Activated naive CD8-positive, alpha-beta T cell treated with anti-CD3 and anti-CD28 coated beads for 36 hours (primary cell): ENCODE measurements around the gene EIF4G3. TPM values are rescaled to one million over a fixed set of nuclear protein-coding genes. Genes with fewer than 3 reads are reported as not detected.

ENCODE experiments used
- DNase-seq: peaks from one replicate; pipeline ENCODE4 v3.0.0; 2021
- H3K27ac Mint-ChIP-seq: one replicate; pipeline ENCODE4 v1.8.0; 2022; ENCODE audit warnings: mild to moderate bottlenecking, moderate library complexity, mixed read lengths
- H3K27me3 Mint-ChIP-seq: one replicate; pipeline ENCODE4 v1.8.0; 2022; ENCODE audit warnings: mild to moderate bottlenecking, mixed read lengths
- H3K36me3 Mint-ChIP-seq: one replicate; pipeline ENCODE4 v1.8.0; 2021; ENCODE audit warnings: mild to moderate bottlenecking, mixed read lengths
- H3K4me1 Mint-ChIP-seq: one replicate; pipeline ENCODE4 v1.8.0; 2021; ENCODE audit warnings: mixed read lengths
- H3K4me3 Mint-ChIP-seq: one replicate; pipeline ENCODE4 v1.8.0; 2022; ENCODE audit warnings: mild to moderate bottlenecking, moderate library complexity, mixed read lengths
- H3K9me3 Mint-ChIP-seq: one replicate; pipeline ENCODE4 v1.8.0; 2022; ENCODE audit warnings: mixed read lengths
- total RNA-seq, 2 experiments: library from RNA; stranded (reverse); gene quantifications; one replicate each; pipeline ENCODE4 v1.2.3, GENCODE V29; 2021

The EIF4G3 gene
- total RNA-seq, 2 experiments from 2014 or later: 51.1 to 55.9 TPM

DNA sequence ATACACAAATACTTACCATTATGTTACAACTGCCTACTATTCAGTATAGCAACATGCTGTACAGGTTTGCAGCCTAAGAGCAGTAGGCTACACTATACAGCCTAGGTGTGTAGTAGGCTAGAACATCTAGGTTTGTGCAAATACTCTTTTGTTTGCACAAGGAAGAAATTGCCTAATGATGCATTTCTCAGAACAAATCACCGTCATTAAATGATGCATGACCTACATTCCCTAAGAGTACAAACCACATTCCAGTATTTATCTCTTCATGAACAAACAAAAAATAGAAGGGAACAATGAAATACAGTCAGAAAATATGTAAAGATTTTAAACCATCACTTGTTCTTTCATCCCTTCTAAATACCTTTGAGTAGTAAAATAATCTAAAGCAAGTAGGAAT is 279.9 kb downstream of the EIF4G3 start:
- no peak for DNase-seq
- Mint-ChIP-seq H3K27ac (no peak overlapping the region), H3K4me1 (no peaks in the 10 kb centered on the region), H3K27me3 (no peaks in the 10 kb centered on the region), H3K36me3 (peaks cover 14% of the 10 kb centered on the region), H3K9me3 (no peaks in the 10 kb centered on the region), H3K4me3 (no peak overlapping the region)

DNA sequence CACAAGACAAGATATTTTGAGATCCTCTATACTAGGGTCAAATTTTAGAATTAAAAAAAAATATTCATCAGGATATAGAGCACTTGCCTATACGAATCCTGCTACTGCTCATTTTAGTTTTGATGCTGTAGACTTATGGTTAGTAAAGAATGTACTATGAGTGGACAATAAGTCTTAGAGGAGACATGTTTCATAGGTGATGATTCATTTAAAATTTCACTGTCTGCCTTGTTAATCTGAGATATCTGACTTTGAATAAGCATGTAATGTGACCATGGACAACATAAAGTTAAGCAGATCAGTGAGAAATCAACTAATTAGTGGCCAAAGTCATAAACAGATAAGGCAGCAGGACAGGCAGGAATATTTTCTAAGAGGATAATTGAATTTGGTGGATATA is 282.8 kb downstream of the EIF4G3 start:
- Mint-ChIP-seq H3K4me3 (no peak overlapping the region), H3K4me1 (no peaks in the 10 kb centered on the region), H3K9me3 (no peaks in the 10 kb centered on the region), H3K27ac (no peak overlapping the region), H3K36me3 (peaks cover 7% of the 10 kb centered on the region), H3K27me3 (no peaks in the 10 kb centered on the region)
- DNase-seq: no peak

DNA sequence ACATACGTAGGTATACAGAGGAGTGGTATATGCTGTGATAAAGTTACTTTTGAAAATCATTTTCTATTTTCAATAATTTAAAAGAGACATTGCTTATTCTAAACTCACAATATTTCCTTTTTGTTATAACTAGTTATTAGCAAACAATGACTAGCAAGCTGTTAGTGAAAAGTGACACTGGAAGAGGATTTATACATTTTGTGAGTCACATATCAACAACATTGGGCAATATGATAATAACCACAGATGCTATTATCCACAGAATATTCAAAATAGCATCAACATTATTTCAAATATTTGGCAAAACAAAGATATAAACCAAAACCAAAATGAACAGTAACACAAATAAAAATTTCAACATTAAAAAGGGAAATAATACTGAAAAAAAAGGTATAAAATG is 285.6 kb downstream of the EIF4G3 start:
- DNase-seq: no peak
- Mint-ChIP-seq H3K27me3 (no peaks in the 10 kb centered on the region), H3K9me3 (no peaks in the 10 kb centered on the region), H3K4me1 (no peaks in the 10 kb centered on the region), H3K4me3 (no peak overlapping the region), H3K36me3 (peaks cover 7% of the 10 kb centered on the region), H3K27ac (no peak overlapping the region)

DNA sequence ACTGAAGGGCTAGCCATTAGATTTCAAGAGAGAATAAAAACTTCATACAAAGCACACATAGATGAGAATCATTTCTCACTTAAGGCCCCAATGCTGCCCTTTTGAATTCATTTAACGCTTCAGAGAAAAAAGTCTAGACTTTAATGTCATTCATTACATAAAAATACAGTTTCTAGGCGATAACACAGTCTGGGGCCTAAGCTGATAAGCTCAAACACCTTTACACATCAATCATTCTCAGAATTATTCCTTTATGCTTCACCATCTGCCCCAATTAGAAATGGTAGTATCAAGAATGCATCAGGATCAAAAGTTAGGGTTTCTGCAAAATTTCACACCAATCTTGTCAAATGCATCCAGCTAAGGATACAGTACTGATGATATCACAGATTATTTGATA is 289.5 kb downstream of the EIF4G3 start:
- H3K4me3 Mint-ChIP-seq: no peak overlapping the region
- H3K36me3 Mint-ChIP-seq: peaks cover 5% of the 10 kb centered on the region
- no peaks in the 10 kb centered on the region for H3K9me3 Mint-ChIP-seq
- H3K27ac Mint-ChIP-seq: no peak overlapping the region
- H3K4me1 Mint-ChIP-seq: no peaks in the 10 kb centered on the region
- no peaks in the 10 kb centered on the region for H3K27me3 Mint-ChIP-seq
- no peak for DNase-seq

DNA sequence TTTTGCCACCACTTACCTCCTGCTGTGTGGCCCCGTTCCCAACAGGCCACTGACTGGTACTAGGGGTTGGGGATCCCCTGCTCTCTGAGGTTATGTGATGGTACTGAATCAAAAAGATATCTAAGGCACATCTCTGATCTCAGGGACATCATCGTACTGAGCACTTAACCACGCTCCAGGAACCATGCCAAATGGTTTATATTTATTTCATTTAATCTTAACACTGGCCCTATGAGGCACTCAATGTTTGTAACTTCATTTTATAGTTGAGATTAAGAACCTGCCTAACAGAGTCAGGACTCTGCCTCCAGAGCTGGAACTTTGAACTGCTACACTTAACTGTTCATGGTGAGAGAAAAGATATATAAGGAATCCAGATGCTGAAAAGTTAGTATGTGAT is 291.6 kb downstream of the EIF4G3 start:
- Mint-ChIP-seq H3K4me1 (no peaks in the 10 kb centered on the region), H3K27ac (no peak overlapping the region), H3K36me3 (peaks cover 12% of the 10 kb centered on the region), H3K4me3 (no peak overlapping the region), H3K9me3 (no peaks in the 10 kb centered on the region), H3K27me3 (no peaks in the 10 kb centered on the region)
- DNase-seq: no peak

DNA sequence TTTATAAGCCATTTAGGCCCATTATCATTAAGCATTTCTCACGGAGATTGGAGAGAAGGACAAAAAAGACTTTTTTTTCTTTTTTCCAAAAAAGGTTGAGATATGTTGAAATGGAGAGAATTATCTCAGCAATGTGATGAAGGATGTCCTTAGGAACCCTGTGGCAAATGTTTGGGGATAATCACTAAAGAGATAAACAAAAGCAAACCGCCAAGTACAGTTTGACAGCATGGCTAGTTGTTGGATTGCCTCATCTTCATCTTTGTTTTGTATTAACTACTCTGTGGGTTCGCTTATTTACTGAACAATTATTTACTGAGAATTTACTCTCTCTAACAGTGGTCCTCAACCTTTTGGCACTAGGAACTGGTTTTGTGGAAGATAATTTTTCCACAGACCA is 292.2 kb downstream of the EIF4G3 start:
- Mint-ChIP-seq H3K36me3 (peaks cover 12% of the 10 kb centered on the region), H3K27ac (no peak overlapping the region), H3K9me3 (no peaks in the 10 kb centered on the region), H3K27me3 (no peaks in the 10 kb centered on the region), H3K4me1 (no peaks in the 10 kb centered on the region), H3K4me3 (no peak overlapping the region)
- no peak for DNase-seq

DNA sequence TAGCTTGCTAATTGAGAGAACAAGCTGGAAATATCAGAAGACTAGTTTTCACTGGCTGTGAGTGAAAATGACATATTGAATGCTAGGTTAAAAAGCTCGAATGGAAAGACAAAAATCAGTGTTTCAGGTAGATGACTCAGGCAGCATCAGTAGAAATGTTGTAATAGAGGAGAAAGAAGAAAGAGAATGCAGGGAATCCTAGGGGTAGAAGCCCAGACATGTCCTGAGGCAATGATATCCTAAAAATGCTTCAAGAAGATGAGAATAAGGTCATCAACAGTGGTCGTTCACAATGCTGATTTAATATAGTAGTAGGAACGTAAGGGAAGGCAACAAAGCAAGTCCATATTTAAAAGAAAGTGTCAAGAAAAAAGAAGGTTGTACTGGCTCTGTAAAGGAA is 292.9 kb downstream of the EIF4G3 start:
- Mint-ChIP-seq H3K9me3 (no peaks in the 10 kb centered on the region), H3K27ac (no peak overlapping the region), H3K4me3 (no peak overlapping the region), H3K4me1 (no peaks in the 10 kb centered on the region), H3K36me3 (peaks cover 15% of the 10 kb centered on the region), H3K27me3 (no peaks in the 10 kb centered on the region)
- DNase-seq: no peak

DNA sequence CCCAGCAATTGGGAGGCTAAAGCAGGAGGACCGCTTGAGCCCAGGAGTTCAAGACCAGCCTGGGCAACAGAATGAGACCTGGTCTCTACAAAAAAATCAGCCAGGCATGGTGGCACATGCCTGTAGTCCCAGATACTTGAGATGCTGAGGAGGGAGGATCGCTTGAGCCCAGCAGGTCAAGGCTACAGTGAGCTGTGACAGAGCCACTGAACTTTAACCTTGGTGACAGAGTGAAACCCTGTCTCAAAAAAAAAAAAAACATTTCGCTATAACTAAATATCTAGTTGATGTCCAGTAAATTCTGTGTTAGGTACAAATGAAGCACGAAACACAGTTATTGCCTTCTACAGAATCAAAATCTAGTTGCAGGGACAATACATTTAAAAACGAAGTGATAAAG is 293.9 kb downstream of the EIF4G3 start:
- Mint-ChIP-seq H3K4me3 (no peak overlapping the region), H3K27ac (no peak overlapping the region), H3K4me1 (no peaks in the 10 kb centered on the region), H3K27me3 (no peaks in the 10 kb centered on the region), H3K36me3 (peaks cover 20% of the 10 kb centered on the region), H3K9me3 (no peaks in the 10 kb centered on the region)
- no peak for DNase-seq

DNA sequence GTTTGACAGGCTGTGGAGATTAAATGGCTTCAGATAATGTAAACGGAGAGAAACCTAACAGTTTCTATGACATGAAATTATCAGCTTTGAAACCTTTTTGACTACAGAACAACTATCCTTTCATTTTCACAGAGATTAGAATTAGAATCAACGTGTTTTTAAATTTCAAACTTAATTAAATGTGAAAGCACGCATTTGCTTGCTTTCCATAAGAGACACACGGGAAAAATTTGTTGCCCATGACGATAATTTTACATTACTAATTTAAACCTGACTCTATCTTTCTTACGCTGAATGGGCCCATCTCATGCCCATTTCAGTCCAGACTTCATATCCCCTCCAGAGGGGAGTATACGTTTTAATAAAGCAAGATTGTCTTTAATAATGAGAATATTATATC is 297.9 kb downstream of the EIF4G3 start:
- Mint-ChIP-seq H3K27me3 (no peaks in the 10 kb centered on the region), H3K4me3 (no peak overlapping the region), H3K36me3 (peaks cover 43% of the 10 kb centered on the region)

DNA sequence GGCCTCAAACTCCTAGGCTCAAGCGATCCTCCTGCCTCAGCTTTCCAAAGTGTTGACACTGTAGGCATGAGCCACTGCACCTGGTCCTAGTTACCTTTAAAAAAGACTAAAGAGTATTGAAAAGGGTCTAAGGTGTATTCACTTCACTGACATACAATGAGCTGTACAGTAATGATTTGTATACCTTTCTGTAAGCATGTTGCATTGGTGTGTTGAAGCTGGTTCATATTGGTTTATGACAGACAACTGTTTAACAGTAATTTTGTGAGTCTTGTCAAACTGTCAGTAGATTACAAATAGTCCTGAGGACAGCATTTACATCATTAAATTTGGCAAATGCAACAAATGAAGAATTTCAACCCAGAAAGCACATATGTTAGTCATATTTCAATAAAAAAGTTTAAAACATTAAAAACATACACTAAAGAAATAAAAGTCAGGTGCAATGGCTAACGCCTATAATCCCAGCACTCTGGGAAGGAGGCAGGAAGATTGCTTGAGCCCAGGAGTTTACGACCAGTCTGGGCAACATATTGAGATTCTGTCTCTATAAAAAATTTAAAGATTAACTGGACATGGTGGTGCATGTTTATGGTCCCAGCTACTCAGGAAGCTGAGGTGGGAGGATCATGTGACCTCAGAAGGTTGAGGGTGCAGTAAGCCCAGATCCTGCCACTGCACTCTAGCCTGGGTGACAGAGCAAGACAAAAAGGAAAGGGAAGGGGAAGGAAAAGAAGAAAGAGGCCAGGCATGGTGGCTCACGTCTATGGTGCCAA is 301.3 kb downstream of the EIF4G3 start:
- Mint-ChIP-seq H3K4me3 (no peak overlapping the region), H3K9me3 (no peaks in the 10 kb centered on the region), H3K4me1 (peaks cover 2% of the 10 kb centered on the region), H3K27ac (no peak overlapping the region), H3K27me3 (no peaks in the 10 kb centered on the region), H3K36me3 (peaks cover 34% of the 10 kb centered on the region)
- no peak for DNase-seq

More for the DNA sequence above, 297.9 kb downstream of the EIF4G3 start:
- no peak for DNase-seq
- Mint-ChIP-seq H3K27ac (no peak overlapping the region), H3K9me3 (no peaks in the 10 kb centered on the region), H3K4me1 (peaks cover 2% of the 10 kb centered on the region)

DNA sequence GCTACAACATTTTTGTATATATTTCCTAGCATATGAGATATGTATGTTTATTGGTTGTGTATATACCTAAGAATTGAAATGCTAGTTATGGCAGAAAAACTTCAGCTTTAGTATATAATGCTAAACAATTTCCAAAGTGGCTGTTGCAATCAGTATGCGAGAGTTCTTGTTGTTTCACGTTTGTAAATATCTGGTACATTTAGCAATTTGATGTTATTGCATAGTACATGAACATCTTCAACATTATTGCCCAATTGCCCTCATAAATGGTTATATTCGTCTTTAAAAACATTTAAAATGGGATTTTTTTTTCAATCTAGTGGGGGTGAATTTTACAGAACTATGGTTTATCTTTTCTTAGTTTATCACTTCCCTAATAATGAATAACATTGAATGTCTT is 303.4 kb downstream of the EIF4G3 start:
- H3K4me1 Mint-ChIP-seq: peaks cover 2% of the 10 kb centered on the region
- no peaks in the 10 kb centered on the region for H3K27me3 Mint-ChIP-seq
- no peak overlapping the region for H3K4me3 Mint-ChIP-seq
- H3K9me3 Mint-ChIP-seq: no peaks in the 10 kb centered on the region
- H3K36me3 Mint-ChIP-seq: peaks cover 28% of the 10 kb centered on the region
- no peak overlapping the region for H3K27ac Mint-ChIP-seq
- DNase-seq: no peak

DNA sequence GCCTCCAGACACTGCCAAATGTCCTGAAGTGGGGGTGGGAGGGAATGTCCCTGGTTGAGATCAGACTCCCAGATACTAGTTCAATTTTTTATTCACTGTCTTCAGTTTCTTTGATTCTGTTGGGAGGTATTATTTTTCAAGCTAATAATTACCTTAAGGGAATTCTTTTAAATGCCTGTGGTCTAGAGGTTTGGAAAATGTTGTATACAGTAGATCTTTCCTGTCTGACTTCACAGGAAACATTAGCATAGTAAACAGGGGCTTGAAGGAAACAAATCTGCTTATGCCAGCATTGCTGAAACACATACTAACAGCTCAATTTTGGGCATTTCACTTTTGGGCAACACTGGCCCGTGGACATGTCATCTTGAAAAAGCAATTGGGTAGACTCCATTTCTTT is 305.3 kb downstream of the EIF4G3 start:
- Mint-ChIP-seq H3K4me3 (no peak overlapping the region), H3K9me3 (no peaks in the 10 kb centered on the region), H3K27me3 (no peaks in the 10 kb centered on the region), H3K36me3 (peaks cover 22% of the 10 kb centered on the region), H3K27ac (no peak overlapping the region), H3K4me1 (peaks cover 13% of the 10 kb centered on the region)
- no peak for DNase-seq

DNA sequence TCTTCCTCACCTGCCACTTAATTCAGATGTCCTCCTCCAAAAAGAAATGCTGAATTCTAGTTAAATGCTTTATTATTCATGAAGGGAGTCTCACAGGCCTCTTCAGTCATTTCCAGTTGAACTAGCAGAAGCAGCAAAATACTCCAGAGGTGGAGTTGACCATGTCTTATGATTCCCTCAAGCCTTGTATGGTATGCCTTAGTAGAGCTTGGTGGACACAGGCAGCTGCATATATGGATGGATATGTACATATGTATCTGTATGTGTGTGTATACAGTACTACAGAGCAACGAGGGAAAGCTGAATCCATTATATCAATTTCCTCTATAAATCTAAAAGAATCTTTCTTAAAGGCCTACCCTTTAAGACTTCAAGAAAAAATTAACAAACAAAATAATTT is 306.0 kb downstream of the EIF4G3 start:
- no peaks in the 10 kb centered on the region for H3K9me3 Mint-ChIP-seq

DNA sequence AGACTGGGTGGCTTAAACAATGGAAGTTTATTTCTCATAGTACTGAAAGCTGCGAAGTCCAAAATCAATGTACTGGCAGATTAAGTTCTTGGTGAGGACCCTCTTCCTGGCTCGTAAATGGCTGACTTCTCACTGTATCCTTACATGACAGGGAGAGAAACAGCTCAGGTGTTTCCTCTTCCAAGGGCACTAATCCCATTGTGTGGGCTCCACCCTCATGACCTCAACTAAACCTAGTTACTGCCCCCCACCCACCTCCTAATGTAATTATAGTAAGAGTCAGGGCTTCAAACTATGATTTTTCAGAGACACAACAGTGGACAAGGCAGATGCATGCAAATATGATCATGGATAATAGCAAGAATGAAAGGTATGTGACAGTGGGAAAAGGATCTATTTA is 308.4 kb downstream of the EIF4G3 start:
- Mint-ChIP-seq H3K4me1 (peaks cover 11% of the 10 kb centered on the region), H3K27me3 (no peaks in the 10 kb centered on the region), H3K4me3 (no peak overlapping the region)

More for the DNA sequence above, 306.0 kb downstream of the EIF4G3 start:
- no peak overlapping the region for H3K4me3 Mint-ChIP-seq
- no peak overlapping the region for H3K27ac Mint-ChIP-seq
- peaks cover 19% of the 10 kb centered on the region for H3K36me3 Mint-ChIP-seq
- no peaks in the 10 kb centered on the region for H3K27me3 Mint-ChIP-seq
- peaks cover 13% of the 10 kb centered on the region for H3K4me1 Mint-ChIP-seq
- DNase-seq: no peak

DNA sequence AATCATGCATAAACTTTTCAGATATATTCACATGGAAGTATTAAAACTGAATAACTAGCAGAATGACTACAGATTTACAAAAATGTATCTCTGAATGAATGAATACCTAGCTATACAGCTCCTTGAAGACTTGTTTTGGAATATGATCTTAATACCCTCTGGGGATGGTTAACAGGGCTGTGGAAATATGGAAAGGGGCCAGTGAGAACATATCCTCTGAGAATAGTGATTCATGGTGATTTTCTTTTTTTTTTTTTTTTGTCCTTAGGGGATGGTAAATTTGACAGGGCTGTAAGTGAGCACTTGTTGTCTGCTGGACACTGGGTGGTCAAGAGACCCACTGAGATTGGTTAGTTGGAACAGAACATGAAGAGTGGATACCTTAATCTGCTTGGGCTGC is 308.9 kb downstream of the EIF4G3 start:
- peaks cover 3% of the 10 kb centered on the region for H3K36me3 Mint-ChIP-seq
- H3K27me3 Mint-ChIP-seq: no peaks in the 10 kb centered on the region
- H3K9me3 Mint-ChIP-seq: no peaks in the 10 kb centered on the region
- peaks cover 11% of the 10 kb centered on the region for H3K4me1 Mint-ChIP-seq
- H3K4me3 Mint-ChIP-seq: no peak overlapping the region
- no peak for DNase-seq
- no peak overlapping the region for H3K27ac Mint-ChIP-seq

More for the DNA sequence above, 308.4 kb downstream of the EIF4G3 start:
- no peak overlapping the region for H3K27ac Mint-ChIP-seq
- no peaks in the 10 kb centered on the region for H3K9me3 Mint-ChIP-seq
- DNase-seq: no peak
- H3K36me3 Mint-ChIP-seq: peaks cover 3% of the 10 kb centered on the region

DNA sequence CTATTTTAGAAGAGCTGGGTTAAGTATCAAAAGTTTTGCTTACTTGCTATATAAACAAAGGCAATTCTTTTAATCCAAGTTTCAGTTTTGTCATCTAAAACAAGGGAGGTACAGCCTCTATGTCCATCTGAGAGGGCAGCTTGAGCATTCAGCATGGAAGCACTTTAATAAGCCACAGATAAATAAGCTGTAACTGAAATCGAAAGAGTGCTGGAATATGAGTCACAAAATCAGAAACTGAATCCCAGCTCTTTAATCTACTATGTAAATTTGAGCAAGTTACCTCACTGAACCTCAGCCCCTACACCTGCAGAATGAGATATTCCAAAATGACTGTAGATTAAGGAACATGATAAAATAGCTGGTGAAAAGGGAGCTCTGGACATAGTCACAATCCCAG is 309.6 kb downstream of the EIF4G3 start:
- H3K36me3 Mint-ChIP-seq: peaks cover 3% of the 10 kb centered on the region
- DNase-seq: no peak
- H3K27ac Mint-ChIP-seq: no peak overlapping the region
- H3K4me1 Mint-ChIP-seq: peaks cover 11% of the 10 kb centered on the region
- no peak overlapping the region for H3K4me3 Mint-ChIP-seq
- no peaks in the 10 kb centered on the region for H3K9me3 Mint-ChIP-seq
- no peaks in the 10 kb centered on the region for H3K27me3 Mint-ChIP-seq
